AG09309 (cell line): ENCODE results near the gene PIWIL4.

ENCODE experiments used
- DNase-seq: peaks from one replicate; pipeline ENCODE4 v3.0.0-alpha.2; 2010; ENCODE audit warnings: low read depth
- H3K4me3 ChIP-seq: 2 replicates; pipeline ENCODE4 v1.5.1; 2011; ENCODE audit warnings: mild to moderate bottlenecking, low read depth, low read length, moderate library complexity; ENCODE audit not compliant: control insufficient read depth
- TF ChIP-seq, protein P1 (sequence below): IDR thresholded peaks from 2 replicates; pipeline ENCODE4 v1.5.1; 2011; ENCODE audit warnings: mild to moderate bottlenecking, low read depth, low read length, inconsistent platforms; ENCODE audit not compliant: insufficient read depth, control insufficient read depth; ENCODE audit errors: missing control alignments

Gene PIWIL4

GRCh38 chr11:94558468-94558867, 8.7 kb upstream of the PIWIL4 start:
- TF ChIP-seq, protein P1, sequence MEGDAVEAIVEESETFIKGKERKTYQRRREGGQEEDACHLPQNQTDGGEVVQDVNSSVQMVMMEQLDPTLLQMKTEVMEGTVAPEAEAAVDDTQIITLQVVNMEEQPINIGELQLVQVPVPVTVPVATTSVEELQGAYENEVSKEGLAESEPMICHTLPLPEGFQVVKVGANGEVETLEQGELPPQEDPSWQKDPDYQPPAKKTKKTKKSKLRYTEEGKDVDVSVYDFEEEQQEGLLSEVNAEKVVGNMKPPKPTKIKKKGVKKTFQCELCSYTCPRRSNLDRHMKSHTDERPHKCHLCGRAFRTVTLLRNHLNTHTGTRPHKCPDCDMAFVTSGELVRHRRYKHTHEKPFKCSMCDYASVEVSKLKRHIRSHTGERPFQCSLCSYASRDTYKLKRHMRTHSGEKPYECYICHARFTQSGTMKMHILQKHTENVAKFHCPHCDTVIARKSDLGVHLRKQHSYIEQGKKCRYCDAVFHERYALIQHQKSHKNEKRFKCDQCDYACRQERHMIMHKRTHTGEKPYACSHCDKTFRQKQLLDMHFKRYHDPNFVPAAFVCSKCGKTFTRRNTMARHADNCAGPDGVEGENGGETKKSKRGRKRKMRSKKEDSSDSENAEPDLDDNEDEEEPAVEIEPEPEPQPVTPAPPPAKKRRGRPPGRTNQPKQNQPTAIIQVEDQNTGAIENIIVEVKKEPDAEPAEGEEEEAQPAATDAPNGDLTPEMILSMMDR = no peak
- no peak overlapping the region for H3K4me3 ChIP-seq
- DNase-seq = no peak

- no peak for DNase-seq
- TF ChIP-seq, protein P1 = no peak
- no peak overlapping the region for H3K4me3 ChIP-seq
Observed at GRCh38 chr11:94558932-94559331, 8.2 kb upstream of the PIWIL4 start.

DNA sequence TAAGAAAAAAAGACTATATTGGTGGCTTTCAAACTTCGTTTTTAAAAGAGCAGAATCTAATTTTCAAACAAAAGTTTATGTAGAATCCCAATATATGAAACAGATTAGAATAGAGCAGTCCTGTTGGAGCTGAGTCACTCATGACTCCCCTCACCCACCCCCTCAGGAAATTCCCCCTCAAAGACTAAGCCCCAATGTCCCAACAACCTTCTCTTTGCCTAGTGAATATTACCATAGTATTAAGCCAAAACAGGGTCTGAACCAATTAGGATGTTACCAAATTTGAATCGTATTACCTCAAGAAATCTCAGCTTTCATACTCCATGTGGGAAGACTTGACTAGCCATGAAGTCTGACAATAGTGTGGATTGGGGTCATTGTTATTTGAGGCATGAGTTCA, 7.8 kb upstream of the PIWIL4 start:
- TF ChIP-seq, protein P1 = no peak
- no peak for DNase-seq
- H3K4me3 ChIP-seq = no peak overlapping the region

GRCh38 chr11:94560834-94561233, 6.3 kb upstream of the PIWIL4 start:
- TF ChIP-seq, protein P1 = no peak
- no peak overlapping the region for H3K4me3 ChIP-seq
- no peak for DNase-seq

GRCh38 chr11:94563176-94563847, 3.9 kb upstream of the PIWIL4 start:
- DNase-seq = no peak
- TF ChIP-seq, protein P1 = peak; percentile 57
- H3K4me3 ChIP-seq = no peak overlapping the region

DNA sequence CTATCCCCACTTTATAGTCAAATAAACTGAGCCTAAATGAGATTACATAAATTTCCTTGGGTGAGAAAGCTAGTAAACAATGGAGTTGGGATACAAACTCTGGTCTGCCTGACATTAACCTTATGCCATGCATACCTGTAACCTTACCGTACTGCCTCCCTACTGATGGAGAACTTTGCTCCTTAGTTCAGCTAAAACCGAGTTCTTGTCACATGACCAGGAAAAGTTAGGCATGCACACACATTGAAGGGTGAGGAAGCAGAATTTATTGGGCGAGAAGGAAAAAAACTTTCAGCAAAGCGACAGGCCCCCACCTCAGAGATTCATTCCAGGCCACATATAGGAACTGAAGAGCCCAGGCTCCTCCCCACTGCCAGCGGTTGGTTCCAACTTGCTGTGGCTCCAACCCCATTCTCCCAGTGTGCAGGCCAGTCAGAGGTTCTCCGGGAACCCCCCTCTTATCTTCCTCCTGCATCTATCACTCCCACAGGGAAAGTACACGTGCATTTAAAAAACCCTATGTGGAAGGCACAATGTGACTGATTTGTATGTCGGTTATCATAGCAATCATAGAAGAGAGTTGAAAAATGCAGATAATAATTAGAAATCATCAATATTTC, 3.2 kb upstream of the PIWIL4 start:
- no peak for DNase-seq
- TF ChIP-seq, protein P1 = no peak
- no peak overlapping the region for H3K4me3 ChIP-seq
